Posterior cingulate gyrus (tissue), 11 donors: Measurements from ENCODE around the gene DMC1.
"Not testable (repeated sequence)": the region's sequence is repeated elsewhere in the genome, so short reads cannot be mapped to it uniquely, and the experiment has no call there.

Source experiments
- DNase-seq, 10 donors: peaks; one replicate each; pipeline versions ENCODE4 v3.0.0 to v3.0.0-alpha.2; 2020 to 2021; ENCODE audit warnings: mixed read lengths in 3 of 10
- intact Hi-C: fragments of 100-400 bp; cut with DNase I; formaldehyde crosslinking; loops from one replicate; pipeline ENCODE4 v1.15.1; 2023

Gene DMC1

GRCh38 chr22:38479096-38479837 is 90.7 kb downstream of the DMC1 start:
- intact Hi-C loops = no loop called here
- DNase-seq = no peak

- no peak for DNase-seq
- intact Hi-C loops = no loop called here
Measured at GRCh38 chr22:38477585-38477984, 92.4 kb downstream of the DMC1 start.

- DNase-seq = peak in 4 of 10 donors; percentile 68 to 90 (median 87)
- intact Hi-C loops = no loop called here
Measured at GRCh38 chr22:38474003-38474607, 95.9 kb downstream of the DMC1 start.

GRCh38 chr22:38471237-38471636 is 98.7 kb downstream of the DMC1 start:
- DNase-seq = peak in 2 of 10 donors; percentile 22 to 48
- intact Hi-C loops = no loop called here

- intact Hi-C loops = not testable (repeated sequence)
- DNase-seq = peak in 2 of 10 donors; percentile 49 to 62
Measured at GRCh38 chr22:38470179-38470578, 99.8 kb downstream of the DMC1 start.

- intact Hi-C loops = no loop called here
- DNase-seq = peak in 3 of 10 donors; percentile 4 to 81 (median 78)
Measured at GRCh38 chr22:38469306-38469781, 100.6 kb downstream of the DMC1 start.
